ENCODE results near the gene ACTA2. TPM values are rescaled to one million over a fixed set of nuclear protein-coding genes. Genes with fewer than 3 reads are reported as not detected.
A peak's percentile ranks its signal among the peaks of the same experiment; 100 is the strongest.

Gene ACTA2
- total RNA-seq, 1 experiment from 2014 or later, result 5.3 TPM

DNA sequence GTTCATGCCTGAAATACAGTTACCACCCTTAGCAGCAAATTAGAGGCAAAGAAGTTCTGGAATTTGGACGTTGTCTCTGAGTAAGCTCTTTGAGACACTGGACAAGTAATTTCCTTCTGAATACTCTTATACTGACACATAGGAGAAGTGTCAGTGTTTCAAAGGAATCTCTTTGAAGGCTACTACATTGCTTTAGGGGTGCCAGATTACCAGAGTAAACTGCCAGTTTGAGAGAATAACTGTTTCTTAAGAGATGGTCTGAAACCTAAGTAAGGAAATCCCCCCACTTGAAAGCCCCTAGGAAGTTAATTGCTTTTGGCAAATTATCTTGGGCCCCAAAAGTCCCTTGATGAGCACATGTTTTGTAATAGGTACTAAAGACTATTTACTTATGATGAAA, 41.4 kb upstream of the ACTA2 start:
- H3K36me3 ChIP-seq (ENCODE audit: low read depth), result no peaks in the 10 kb centered on the region

DNA sequence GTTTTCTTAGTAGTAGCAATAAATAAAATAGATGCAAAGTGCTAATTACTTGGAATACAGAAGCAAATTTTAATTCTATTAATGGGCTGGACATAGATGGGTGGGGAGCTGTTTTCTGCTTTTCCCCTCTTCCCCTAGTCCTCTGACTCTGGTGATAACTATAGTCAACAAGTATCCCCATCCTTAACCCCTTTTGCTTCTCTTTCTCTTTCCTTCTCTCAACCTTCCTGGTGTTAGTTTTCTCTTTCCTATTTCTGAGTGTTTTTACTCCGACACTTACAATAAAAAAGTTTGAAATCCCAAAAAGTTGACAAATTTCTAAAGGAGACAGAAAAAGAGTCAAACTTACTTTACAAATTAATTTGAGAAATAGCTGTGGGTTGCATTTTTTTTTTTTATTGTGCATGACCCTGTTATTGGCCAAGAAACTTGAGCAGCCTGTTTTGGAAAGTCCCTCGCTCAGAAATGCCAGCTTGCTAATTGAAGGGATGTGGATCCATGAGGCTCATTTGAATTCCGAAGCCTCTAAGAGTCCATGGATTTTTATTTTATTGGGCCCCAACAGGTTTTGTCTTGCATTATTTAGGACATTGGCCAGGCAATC, 40.5 kb upstream of the ACTA2 start:
- Histone ChIP-seq H2AFZ (no peak overlapping the region), H3K4me2 (peak overlapping the region; percentile 20; the same call in 1 of the 2 replicates), H3K9me3 (ENCODE audit: insufficient read depth, low read depth) (no peaks in the 10 kb centered on the region), H3K4me3 (no peak overlapping the region), H3K27ac (no peak overlapping the region), H3K27me3 (ENCODE audit: insufficient read depth, low read depth) (no peaks in the 10 kb centered on the region), H3K9me2 (ENCODE audit: insufficient read depth) (no peaks in the 10 kb centered on the region), H3F3A (ENCODE audit: insufficient read depth, low read depth) (peaks cover 12% of the 10 kb centered on the region; the same call in 1 of the 2 replicates), H4K20me1 (ENCODE audit: insufficient read depth) (no peaks in the 10 kb centered on the region), H3K79me2 (ENCODE audit: low read depth) (0 out of 2 replicates have a peak, but pooled peaks cover 5% of the 10 kb centered on the region), H3K4me1 (replicated peaks; ENCODE audit: insufficient read depth) (peaks cover 26% of the 10 kb centered on the region), H3K36me3 (ENCODE audit: low read depth) (no peaks in the 10 kb centered on the region)
- CTCF ChIA-PET, result interaction anchor here (0.7 kb wide), 1 partner anchor 10 kb away, joined by 3 read pairs; no protein-coding TSS in a partner anchor
- TF ChIP-seq CTCF (conservative IDR thresholded peaks at IDR 0.05), result no peak
- TF ChIP-seq EZH2 (IDR thresholded peaks at IDR 0.05; ENCODE audit: low read depth), result no peak
- intact Hi-C loops (cut with micrococcal nuclease; ENCODE audit: unreplicated experiment), result loop anchor here (5.0 kb wide), 2 partner anchors 39 to 156 kb away; no protein-coding TSS in a partner anchor
- no peak for DNase-seq
- POLR2A ChIA-PET (ENCODE audit: unreplicated experiment), result interaction anchor here (0.6 kb wide), 2 partner anchors 40 to 145 kb away, joined by 4 read pairs; no protein-coding TSS in a partner anchor
- no TSS peak for BruUV-seq (replicated peaks)

More for the DNA sequence above, 41.4 kb upstream of the ACTA2 start:
- 0 out of 2 replicates have a peak, but pooled peaks cover 5% of the 10 kb centered on the region for H3K79me2 ChIP-seq (ENCODE audit: low read depth)
- no peak overlapping the region for H3K4me3 ChIP-seq
- ChIA-PET CTCF (interaction anchor here (0.7 kb wide), 1 partner anchor 9 kb away, joined by 3 read pairs; no protein-coding TSS in a partner anchor), POLR2A (ENCODE audit: unreplicated experiment) (interaction anchor here (0.6 kb wide), 2 partner anchors 39 to 146 kb away, joined by 4 read pairs; no protein-coding TSS in a partner anchor)
- DNase-seq, result no peak
- peaks cover 26% of the 10 kb centered on the region for H3K4me1 ChIP-seq (replicated peaks; ENCODE audit: insufficient read depth)
- H3F3A ChIP-seq (ENCODE audit: insufficient read depth, low read depth), result peaks cover 12% of the 10 kb centered on the region; the same call in 1 of the 2 replicates
- TF ChIP-seq EZH2 (IDR thresholded peaks at IDR 0.05; ENCODE audit: low read depth) (no peak), CTCF (conservative IDR thresholded peaks at IDR 0.05) (no peak)
- no peak overlapping the region for H3K4me2 ChIP-seq
- intact Hi-C loops (cut with micrococcal nuclease; ENCODE audit: unreplicated experiment), result loop anchor here (5.0 kb wide), 2 partner anchors 38 to 157 kb away; no protein-coding TSS in a partner anchor
- no TSS peak for BruUV-seq (replicated peaks)
- H3K9me2 ChIP-seq (ENCODE audit: insufficient read depth), result no peaks in the 10 kb centered on the region
- no peak overlapping the region for H2AFZ ChIP-seq
- H3K27me3 ChIP-seq (ENCODE audit: insufficient read depth, low read depth), result no peaks in the 10 kb centered on the region
- H3K9me3 ChIP-seq (ENCODE audit: insufficient read depth, low read depth), result no peaks in the 10 kb centered on the region
- no peaks in the 10 kb centered on the region for H4K20me1 ChIP-seq (ENCODE audit: insufficient read depth)
- H3K27ac ChIP-seq, result no peak overlapping the region

DNA sequence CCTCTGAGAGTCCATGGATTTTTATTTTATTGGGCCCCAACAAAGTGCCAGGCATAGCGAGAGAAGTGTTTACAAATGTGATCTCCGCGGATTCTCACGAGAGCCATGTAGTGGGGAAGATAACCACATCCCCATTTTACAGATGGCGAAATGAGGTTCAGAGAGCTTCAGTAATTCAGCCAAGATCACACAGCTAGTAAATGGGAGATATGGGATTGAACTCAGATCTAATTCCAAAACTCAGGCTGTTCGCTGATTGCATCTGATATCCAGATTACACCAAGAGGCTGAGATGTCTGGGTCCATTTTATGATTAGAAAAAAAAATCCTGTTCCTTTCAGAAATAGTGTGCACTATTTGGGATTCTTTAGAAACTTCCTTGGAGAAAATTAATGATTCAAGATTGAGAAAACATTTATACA, 39.3 kb upstream of the ACTA2 start:
- ChIA-PET CTCF (interaction anchor here (0.6 kb wide), 1 partner anchor 36 kb away, joined by 3 read pairs; no protein-coding TSS in a partner anchor), POLR2A (ENCODE audit: unreplicated experiment) (no interaction called here)
- DNase-seq, result no peak
- H3F3A ChIP-seq (ENCODE audit: insufficient read depth, low read depth), result peaks cover 12% of the 10 kb centered on the region; the same call in 1 of the 2 replicates
- no peaks in the 10 kb centered on the region for H4K20me1 ChIP-seq (ENCODE audit: insufficient read depth)
- H2AFZ ChIP-seq, result peak overlapping the region; percentile 87
- TF ChIP-seq EZH2 (IDR thresholded peaks at IDR 0.05; ENCODE audit: low read depth) (no peak), CTCF (conservative IDR thresholded peaks at IDR 0.05) (no peak)
- H3K27me3 ChIP-seq (ENCODE audit: insufficient read depth, low read depth), result no peaks in the 10 kb centered on the region
- no peaks in the 10 kb centered on the region for H3K9me2 ChIP-seq (ENCODE audit: insufficient read depth)
- intact Hi-C loops (cut with micrococcal nuclease; ENCODE audit: unreplicated experiment), result loop anchor here (5.0 kb wide), 2 partner anchors 40 to 155 kb away; no protein-coding TSS in a partner anchor
- no peak overlapping the region for H3K27ac ChIP-seq
- peak overlapping the region; percentile 85 for H3K4me3 ChIP-seq
- peaks cover 26% of the 10 kb centered on the region for H3K4me1 ChIP-seq (replicated peaks; ENCODE audit: insufficient read depth)
- no TSS peak for BruUV-seq (replicated peaks)
- H3K36me3 ChIP-seq (ENCODE audit: low read depth), result no peaks in the 10 kb centered on the region
- 0 out of 2 replicates have a peak, but pooled peaks cover 5% of the 10 kb centered on the region for H3K79me2 ChIP-seq (ENCODE audit: low read depth)
- H3K9me3 ChIP-seq (ENCODE audit: insufficient read depth, low read depth), result no peaks in the 10 kb centered on the region
- peak overlapping the region; percentile 81 for H3K4me2 ChIP-seq

Data from PC-9 (cell line).